Hair follicle dermal papilla cell (primary cell): ENCODE data around the gene MS4A10. TPM values are rescaled to one million over a fixed set of nuclear protein-coding genes. Genes with fewer than 3 reads are reported as not detected.

Source experiments
- total RNA-seq: library from RNA; depleted of rRNA; stranded (reverse); fragments of >200 nt; gene quantifications from 2 replicates; pipeline ENCODE4 v1.2.3, GENCODE V29; 2012

The MS4A10 gene
- total RNA-seq: not detected in 2 replicates

GRCh38 chr11:60785136-60785535 lies at the start of gene MS4A10:
TSS of gene MS4A10 (plus strand) at chr11:60785333. CDS start at chr11:60790336, 5,003 bp downstream.

GRCh38 chr11:60756307-60757032 lies 28.7 kb upstream of the MS4A10 start, which contains the start of gene MS4A15:
TSS of gene MS4A15 (plus strand) at chr11:60756867. CDS start at chr11:60763734, 6,867 bp downstream.

GRCh38 chr11:60841797-60842667 lies 56.9 kb downstream of the MS4A10 start, which contains the start of gene CCDC86:
TSS of gene CCDC86 (plus strand) at chr11:60842113. CDS start at chr11:60842125, 12 bp downstream.

Other genes with a start within 250 kb of the MS4A10 start
- not detected in 2 replicates for gene MS4A8, start 85.7 kb upstream of the MS4A10 start, total RNA-seq
- gene MS4A18, start 60.6 kb upstream of the MS4A10 start, total RNA-seq: not detected in 2 replicates
- gene MS4A15, start 28.5 kb upstream of the MS4A10 start, total RNA-seq: not detected in 2 replicates
- 13.8 TPM in 2 replicates for gene CCDC86, start 56.8 kb downstream of the MS4A10 start, total RNA-seq
- 0.81 and 2.6 TPM in 2 replicates for gene PTGDR2, start 70.6 kb downstream of the MS4A10 start, total RNA-seq
- gene ZP1, start 82.2 kb downstream of the MS4A10 start, total RNA-seq: 0.12 TPM in 1 of 2 replicates, not detected in the other
- 47.1 and 47.5 TPM in 2 replicates for gene PRPF19, start 121.3 kb downstream of the MS4A10 start, total RNA-seq
- gene TMEM109, start 128.8 kb downstream of the MS4A10 start, total RNA-seq: 32.5 and 34.1 TPM in 2 replicates
- 16.0 and 20.4 TPM in 2 replicates for gene TMEM132A, start 139.1 kb downstream of the MS4A10 start, total RNA-seq
- 18.9 and 27.3 TPM in 2 replicates for gene SLC15A3, start 166.8 kb downstream of the MS4A10 start, total RNA-seq
- not detected in 2 replicates for gene CD6, start 186.3 kb downstream of the MS4A10 start, total RNA-seq